ENCODE data around the gene VTI1A.
"Not testable (repeated sequence)": the region's sequence is repeated elsewhere in the genome, so short reads cannot be mapped to it uniquely, and the experiment has no call there.

The VTI1A gene

GRCh38 chr10:112481602-112482001 is 34.6 kb downstream of the VTI1A start:
- Histone ChIP-seq H3K36me3 (ENCODE audit: insufficient read depth, low read length) (no peaks in the 10 kb centered on the region), H3K9ac (ENCODE audit: low read depth, low read length) (no peak overlapping the region), H3K27me3 (ENCODE audit: insufficient read depth, low read length) (no peaks in the 10 kb centered on the region), H3K4me1 (ENCODE audit: insufficient read depth, low read length) (no peaks in the 10 kb centered on the region), H3K9me3 (ENCODE audit: insufficient read depth, low read depth, low read length) (no peaks in the 10 kb centered on the region), H3K27ac (ENCODE audit: low read depth, low read length) (no peak overlapping the region), H3K4me3 (ENCODE audit: low read length) (no peak overlapping the region)
- 85% methylated on average over 2 of the region's 3 CpGs for WGBS

GRCh38 chr10:112484399-112484798 is 37.4 kb downstream of the VTI1A start:
- Histone ChIP-seq H3K4me1 (ENCODE audit: insufficient read depth, low read length) (no peaks in the 10 kb centered on the region), H3K27me3 (ENCODE audit: insufficient read depth, low read length) (no peaks in the 10 kb centered on the region), H3K27ac (ENCODE audit: low read depth, low read length) (no peak overlapping the region), H3K9ac (ENCODE audit: low read depth, low read length) (no peak overlapping the region), H3K36me3 (ENCODE audit: insufficient read depth, low read length) (no peaks in the 10 kb centered on the region), H3K4me3 (ENCODE audit: low read length) (no peak overlapping the region), H3K9me3 (ENCODE audit: insufficient read depth, low read depth, low read length) (no peaks in the 10 kb centered on the region)
- 96% methylated on average over 1 of the region's 2 CpGs for WGBS

- H3K27me3 ChIP-seq (ENCODE audit: insufficient read depth, low read length), result no peaks in the 10 kb centered on the region
- H3K4me3 ChIP-seq (ENCODE audit: low read length), result no peak overlapping the region
- H3K9me3 ChIP-seq (ENCODE audit: insufficient read depth, low read depth, low read length), result no peaks in the 10 kb centered on the region
- no peak overlapping the region for H3K27ac ChIP-seq (ENCODE audit: low read depth, low read length)
- H3K9ac ChIP-seq (ENCODE audit: low read depth, low read length), result no peak overlapping the region
- no peaks in the 10 kb centered on the region for H3K36me3 ChIP-seq (ENCODE audit: insufficient read depth, low read length)
- peaks cover 19% of the 10 kb centered on the region for H3K4me1 ChIP-seq (ENCODE audit: insufficient read depth, low read length)
Observed at GRCh38 chr10:112487964-112488363, 40.9 kb downstream of the VTI1A start.

GRCh38 chr10:112490545-112490944 is 43.5 kb downstream of the VTI1A start:
- Histone ChIP-seq H3K4me3 (ENCODE audit: low read length) (no peak overlapping the region), H3K36me3 (ENCODE audit: insufficient read depth, low read length) (no peaks in the 10 kb centered on the region), H3K27me3 (ENCODE audit: insufficient read depth, low read length) (no peaks in the 10 kb centered on the region), H3K9ac (ENCODE audit: low read depth, low read length) (no peak overlapping the region), H3K9me3 (ENCODE audit: insufficient read depth, low read depth, low read length) (no peaks in the 10 kb centered on the region), H3K4me1 (ENCODE audit: insufficient read depth, low read length) (peaks cover 19% of the 10 kb centered on the region), H3K27ac (ENCODE audit: low read depth, low read length) (no peak overlapping the region)
- WGBS, result 63% methylated on average over 2 of the region's 2 CpGs

DNA sequence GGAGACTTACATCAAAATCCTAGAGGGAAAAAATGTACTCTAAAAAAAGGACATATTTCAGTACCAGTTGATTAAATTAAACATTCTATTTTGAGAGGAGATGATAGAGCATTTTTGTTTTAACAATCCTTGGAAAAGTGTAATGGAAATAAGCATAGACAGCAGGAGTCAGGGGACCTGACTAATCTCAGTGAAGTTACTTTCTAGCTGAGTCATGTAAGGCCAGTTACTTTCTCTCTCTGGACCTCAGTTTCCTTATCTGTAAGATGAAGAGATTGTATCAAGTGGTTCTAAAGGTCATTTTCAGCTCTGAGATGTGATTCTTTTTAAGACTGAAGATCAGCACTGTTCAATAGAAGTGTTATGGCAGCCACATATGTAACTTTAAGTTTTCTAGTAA is 44.1 kb downstream of the VTI1A start:
- Histone ChIP-seq H3K9ac (ENCODE audit: low read depth, low read length) (no peak overlapping the region), H3K27me3 (ENCODE audit: insufficient read depth, low read length) (no peaks in the 10 kb centered on the region), H3K9me3 (ENCODE audit: insufficient read depth, low read depth, low read length) (no peaks in the 10 kb centered on the region), H3K4me3 (ENCODE audit: low read length) (no peak overlapping the region), H3K4me1 (ENCODE audit: insufficient read depth, low read length) (peaks cover 19% of the 10 kb centered on the region), H3K36me3 (ENCODE audit: insufficient read depth, low read length) (no peaks in the 10 kb centered on the region), H3K27ac (ENCODE audit: low read depth, low read length) (no peak overlapping the region)

DNA sequence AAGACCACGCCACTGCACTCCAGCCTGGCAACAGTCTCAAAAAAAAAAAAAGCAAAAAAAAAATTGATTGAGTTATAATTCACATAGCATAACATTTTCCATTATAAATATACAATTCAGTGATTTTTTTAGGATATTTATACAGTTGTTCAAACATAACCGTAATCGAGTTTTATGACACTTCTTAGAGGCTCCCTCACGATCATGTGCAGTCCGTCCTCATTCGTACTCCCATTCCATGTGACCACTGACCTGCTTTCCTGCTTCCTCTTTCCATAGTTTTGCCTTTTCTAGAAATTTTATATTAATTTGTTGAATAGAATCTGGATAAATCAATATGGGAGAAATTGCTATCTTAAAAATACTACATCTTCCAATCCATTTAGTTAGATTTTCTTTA is 45.7 kb downstream of the VTI1A start:
- Histone ChIP-seq H3K27me3 (ENCODE audit: insufficient read depth, low read length) (no peaks in the 10 kb centered on the region), H3K36me3 (ENCODE audit: insufficient read depth, low read length) (no peaks in the 10 kb centered on the region), H3K27ac (ENCODE audit: low read depth, low read length) (no peak overlapping the region), H3K9me3 (ENCODE audit: insufficient read depth, low read depth, low read length) (no peaks in the 10 kb centered on the region), H3K9ac (ENCODE audit: low read depth, low read length) (no peak overlapping the region), H3K4me3 (ENCODE audit: low read length) (no peak overlapping the region), H3K4me1 (ENCODE audit: insufficient read depth, low read length) (peaks cover 19% of the 10 kb centered on the region)
- WGBS, result 95% methylated on average over 6 of the region's 6 CpGs

DNA sequence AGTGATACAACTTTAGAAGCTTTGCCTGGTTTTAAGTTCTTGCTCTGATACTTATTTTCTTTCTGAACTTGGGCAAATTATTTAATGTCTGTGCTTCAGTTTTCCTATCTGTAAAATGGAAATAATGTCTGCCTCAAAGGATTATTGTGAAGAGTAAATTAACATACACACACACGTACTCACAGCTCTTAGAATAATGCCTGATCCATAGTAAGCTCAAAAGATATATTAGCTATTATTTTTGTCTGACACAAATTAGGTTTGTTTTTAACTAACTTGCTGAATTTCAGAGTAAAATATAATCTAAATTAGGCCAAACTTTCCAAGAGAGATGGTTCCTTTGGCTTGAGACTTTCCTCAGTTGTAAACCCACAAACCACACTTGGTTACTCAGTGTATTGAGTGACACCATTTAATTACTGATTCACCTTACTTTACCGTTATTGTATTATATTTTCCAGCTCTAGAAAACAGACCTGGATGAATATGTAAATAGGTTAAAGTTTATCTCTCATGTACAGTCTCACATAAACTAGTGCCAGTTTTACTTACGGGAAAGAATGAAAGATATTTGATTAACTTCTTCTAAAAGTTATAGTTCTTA is 50.4 kb downstream of the VTI1A start:
- Histone ChIP-seq H3K9me3 (ENCODE audit: insufficient read depth, low read depth, low read length) (no peaks in the 10 kb centered on the region), H3K27me3 (ENCODE audit: insufficient read depth, low read length) (no peaks in the 10 kb centered on the region), H3K4me1 (ENCODE audit: insufficient read depth, low read length) (no peaks in the 10 kb centered on the region), H3K4me3 (ENCODE audit: low read length) (no peak overlapping the region), H3K36me3 (ENCODE audit: insufficient read depth, low read length) (no peaks in the 10 kb centered on the region), H3K9ac (ENCODE audit: low read depth, low read length) (no peak overlapping the region), H3K27ac (ENCODE audit: low read depth, low read length) (no peak overlapping the region)
- WGBS, result 100% methylated on average over 1 of the region's 3 CpGs

DNA sequence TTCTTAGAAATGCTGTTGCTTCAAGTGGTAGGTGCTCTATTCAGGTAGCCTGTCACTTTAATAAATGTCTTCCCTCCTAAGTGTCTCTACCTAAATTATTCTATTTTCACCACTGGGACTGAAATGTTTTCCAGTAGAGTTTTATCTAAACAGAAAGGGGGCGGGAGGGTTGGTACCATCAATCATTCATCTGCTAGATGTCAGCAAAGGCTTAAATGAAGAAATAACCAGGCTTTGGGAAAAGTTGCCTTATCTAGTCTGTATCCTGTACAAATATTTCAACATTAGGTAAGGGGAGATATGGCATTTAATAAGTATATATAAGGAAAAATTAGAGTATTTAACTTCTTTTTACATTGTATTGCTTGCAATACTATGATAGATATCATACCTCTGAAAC is 51.8 kb downstream of the VTI1A start:
- Histone ChIP-seq H3K4me3 (ENCODE audit: low read length) (no peak overlapping the region), H3K27me3 (ENCODE audit: insufficient read depth, low read length) (no peaks in the 10 kb centered on the region), H3K36me3 (ENCODE audit: insufficient read depth, low read length) (no peaks in the 10 kb centered on the region), H3K27ac (ENCODE audit: low read depth, low read length) (no peak overlapping the region), H3K9ac (ENCODE audit: low read depth, low read length) (no peak overlapping the region), H3K9me3 (ENCODE audit: insufficient read depth, low read depth, low read length) (no peaks in the 10 kb centered on the region), H3K4me1 (ENCODE audit: insufficient read depth, low read length) (no peaks in the 10 kb centered on the region)
- 88% methylated on average over 1 of the region's 1 CpG for WGBS

DNA sequence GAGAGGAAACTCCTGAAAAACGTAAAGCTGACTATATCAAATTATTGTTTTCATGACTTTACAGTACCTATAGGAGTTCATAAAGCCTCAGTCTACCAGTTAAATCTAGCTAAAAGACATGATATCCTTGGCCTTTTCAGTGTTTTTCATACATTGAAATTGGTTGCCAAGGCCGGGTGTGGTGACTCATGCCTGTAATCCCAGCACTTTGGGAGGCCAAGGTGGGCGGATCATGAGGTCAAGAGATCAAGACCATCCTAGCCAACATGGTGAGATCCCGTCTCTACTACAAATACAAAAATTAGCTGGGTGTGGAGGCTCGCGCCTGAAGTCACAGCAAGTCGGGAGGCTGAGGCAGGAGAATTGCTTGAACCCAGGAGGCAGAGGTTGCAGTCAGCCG is 53.0 kb downstream of the VTI1A start:
- not testable (repeated sequence) for H3K9ac ChIP-seq (ENCODE audit: low read depth, low read length); H3K27ac ChIP-seq (ENCODE audit: low read depth, low read length)
- 96% methylated on average over 8 of the region's 8 CpGs for WGBS

GRCh38 chr10:112502536-112502935 is 55.5 kb downstream of the VTI1A start:
- WGBS, result 98% methylated on average over 2 of the region's 2 CpGs
- H3K9ac ChIP-seq (ENCODE audit: low read depth, low read length), result no peak overlapping the region
- no peak overlapping the region for H3K4me3 ChIP-seq (ENCODE audit: low read length)
- no peaks in the 10 kb centered on the region for H3K27me3 ChIP-seq (ENCODE audit: insufficient read depth, low read length)
- H3K4me1 ChIP-seq (ENCODE audit: insufficient read depth, low read length), result no peaks in the 10 kb centered on the region
- no peak overlapping the region for H3K27ac ChIP-seq (ENCODE audit: low read depth, low read length)
- H3K36me3 ChIP-seq (ENCODE audit: insufficient read depth, low read length), result no peaks in the 10 kb centered on the region
- no peaks in the 10 kb centered on the region for H3K9me3 ChIP-seq (ENCODE audit: insufficient read depth, low read depth, low read length)

More for the DNA sequence above, 53.0 kb downstream of the VTI1A start:
- H3K9me3 ChIP-seq (ENCODE audit: insufficient read depth, low read depth, low read length); H3K4me1 ChIP-seq (ENCODE audit: insufficient read depth, low read length); H3K27me3 ChIP-seq (ENCODE audit: insufficient read depth, low read length); H3K4me3 ChIP-seq (ENCODE audit: low read length); H3K36me3 ChIP-seq (ENCODE audit: insufficient read depth, low read length): not testable (repeated sequence)

- Histone ChIP-seq H3K4me1 (ENCODE audit: insufficient read depth, low read length) (0 out of 2 replicates have a peak, but pooled peaks cover 4% of the 10 kb centered on the region), H3K27ac (ENCODE audit: low read depth, low read length) (no peak overlapping the region)
- WGBS, result 89% methylated on average over 2 of the region's 2 CpGs
Observed at GRCh38 chr10:112503643-112504042, 56.6 kb downstream of the VTI1A start.

DNA sequence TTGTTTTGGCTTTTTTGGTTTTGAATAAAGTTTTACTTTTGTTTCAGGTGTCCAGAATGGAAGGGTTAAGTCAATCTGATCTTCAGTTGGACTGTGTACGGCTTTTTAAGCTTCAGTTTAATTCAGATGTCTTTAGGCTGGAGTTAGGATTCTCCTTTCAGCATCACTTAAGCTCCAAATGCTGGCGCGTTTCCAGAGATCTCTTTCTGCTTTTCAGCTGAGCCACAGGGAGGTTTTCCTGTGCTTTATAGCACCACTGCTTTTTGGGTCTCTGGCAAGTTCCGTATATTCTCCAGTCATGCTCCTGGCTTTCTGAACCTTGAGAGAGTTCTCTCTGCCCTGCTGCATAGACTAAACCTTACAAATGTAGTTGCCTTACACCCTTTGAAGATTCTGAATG is 60.0 kb downstream of the VTI1A start:
- Histone ChIP-seq H3K9me3 (ENCODE audit: insufficient read depth, low read depth, low read length) (no peaks in the 10 kb centered on the region), H3K4me3 (ENCODE audit: low read length) (no peak overlapping the region), H3K9ac (ENCODE audit: low read depth, low read length) (no peak overlapping the region), H3K27ac (ENCODE audit: low read depth, low read length) (no peak overlapping the region), H3K4me1 (ENCODE audit: insufficient read depth, low read length) (0 out of 2 replicates have a peak, but pooled peaks cover 4% of the 10 kb centered on the region), H3K36me3 (ENCODE audit: insufficient read depth, low read length) (no peaks in the 10 kb centered on the region), H3K27me3 (ENCODE audit: insufficient read depth, low read length) (no peaks in the 10 kb centered on the region)
- WGBS, result 68% methylated on average over 4 of the region's 4 CpGs

More at GRCh38 chr10:112503643-112504042, 56.6 kb downstream of the VTI1A start:
- Histone ChIP-seq H3K9ac (ENCODE audit: low read depth, low read length) (no peak overlapping the region), H3K9me3 (ENCODE audit: insufficient read depth, low read depth, low read length) (no peaks in the 10 kb centered on the region), H3K4me3 (ENCODE audit: low read length) (no peak overlapping the region), H3K36me3 (ENCODE audit: insufficient read depth, low read length) (no peaks in the 10 kb centered on the region), H3K27me3 (ENCODE audit: insufficient read depth, low read length) (no peaks in the 10 kb centered on the region)
